SH-SY5Y (cell line): ENCODE measurements around the gene CDKL4.

Source experiments
- GATA2 ChIP-seq: IDR thresholded peaks from 2 replicates; pipeline ENCODE4 v1.6.1; 2011; ENCODE audit warnings: mild to moderate bottlenecking, low read depth, low read length
- GATA3 ChIP-seq: IDR thresholded peaks from 2 replicates; pipeline ENCODE4 v1.6.1; 2011; ENCODE audit warnings: low read depth, mild to moderate bottlenecking, low read length, moderate library complexity

CDKL4 gene

GRCh38 chr2:39243469-39244123 is at the start of gene CDKL4:
TSS of gene CDKL4 (minus strand) at chr2:39243970.
- TF ChIP-seq GATA2 (no peak), GATA3 (no peak)

DNA sequence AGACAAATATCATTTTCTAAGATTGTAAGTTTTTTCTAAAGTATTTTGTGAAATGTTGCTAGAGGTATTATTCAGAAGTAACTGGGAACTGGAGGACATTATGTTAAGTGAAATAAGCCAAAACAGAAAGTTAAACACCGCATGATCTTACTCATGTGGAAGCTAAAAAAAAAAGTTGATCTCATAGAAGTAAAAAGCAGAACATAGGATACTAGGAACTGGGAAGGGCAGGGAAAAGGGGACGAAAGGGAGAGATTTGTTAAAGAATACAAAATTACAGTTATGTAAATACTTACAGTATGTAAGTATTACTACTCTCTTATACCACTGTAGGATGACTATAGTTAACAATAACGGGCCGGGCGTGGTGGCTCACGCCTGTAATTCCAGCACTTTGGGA is 46.7 kb upstream of the CDKL4 start:
- TF ChIP-seq GATA3: no peak
- TF ChIP-seq GATA2: no peak

DNA sequence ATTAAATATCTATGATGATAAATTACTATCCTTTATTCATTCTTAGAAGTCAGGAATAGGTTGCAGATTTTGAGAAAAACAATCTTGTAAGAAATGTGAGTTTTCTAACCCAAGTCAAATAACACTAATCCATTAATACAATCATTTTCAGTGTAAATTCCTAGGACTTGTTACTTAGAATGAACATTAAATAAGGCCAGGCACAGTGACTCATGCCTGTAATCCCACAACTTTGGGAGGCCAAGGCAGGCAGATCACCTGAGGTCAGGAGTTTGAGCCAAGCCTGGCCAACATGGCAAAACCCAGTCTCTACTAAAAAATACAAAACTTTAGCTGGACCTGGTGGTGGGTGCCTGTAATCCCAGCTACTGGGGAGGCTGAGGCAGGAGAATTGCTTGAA is 45.8 kb upstream of the CDKL4 start:
- TF ChIP-seq GATA2 (no peak), GATA3 (no peak)

DNA sequence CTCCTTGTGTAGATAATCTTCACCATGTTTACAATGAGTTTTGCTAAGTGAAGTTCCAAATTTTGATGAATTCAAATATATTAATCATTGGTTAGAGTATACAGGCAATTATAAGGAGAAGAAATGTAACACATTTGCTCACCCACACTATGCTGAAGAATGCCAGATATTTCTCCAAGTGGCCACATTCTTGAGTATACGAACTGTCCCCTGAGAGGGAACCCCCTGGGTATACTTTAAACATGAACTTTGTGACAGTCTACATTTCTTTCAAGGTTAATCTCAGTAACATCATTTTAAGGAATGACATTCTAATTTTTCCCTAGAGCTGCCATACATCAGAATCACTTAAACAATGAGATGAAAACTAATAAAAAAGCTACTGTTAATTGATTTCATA is 39.8 kb upstream of the CDKL4 start:
- TF ChIP-seq GATA2 (no peak), GATA3 (no peak)

- TF ChIP-seq GATA3: no peak
- no peak for TF ChIP-seq GATA2
Observed at GRCh38 chr2:39281391-39281790, 37.6 kb upstream of the CDKL4 start.

- TF ChIP-seq GATA2 (no peak), GATA3 (no peak)
Observed at GRCh38 chr2:39275016-39275415, 31.2 kb upstream of the CDKL4 start.

- no peak for TF ChIP-seq GATA3
- no peak for TF ChIP-seq GATA2
Observed at GRCh38 chr2:39269941-39270340, 26.2 kb upstream of the CDKL4 start.

DNA sequence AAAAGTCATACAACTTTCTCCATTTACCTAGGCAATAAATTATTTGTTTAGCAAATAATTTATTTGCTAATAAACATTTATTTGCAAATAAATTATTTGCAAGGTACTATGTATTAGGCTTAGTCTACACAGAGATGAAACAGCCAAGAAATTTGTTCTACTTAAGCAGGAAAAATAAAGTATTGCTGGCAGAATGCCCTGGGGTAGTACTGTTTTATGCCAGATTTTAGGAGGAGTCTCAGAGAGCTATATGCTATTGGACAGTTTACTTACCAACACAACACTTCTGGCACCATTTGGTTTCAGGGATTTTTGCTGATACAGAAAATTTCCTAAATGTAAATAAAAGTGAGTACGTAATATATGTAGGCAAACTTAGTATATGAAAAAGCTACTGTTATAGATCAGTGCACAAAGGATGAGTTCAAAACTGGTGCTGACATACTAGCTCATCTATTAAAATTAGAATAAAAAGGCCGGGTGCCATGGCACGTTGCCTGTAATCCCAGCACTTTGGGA is 23.2 kb upstream of the CDKL4 start:
- TF ChIP-seq GATA3 (no peak), GATA2 (no peak)

GRCh38 chr2:39266139-39266805 is 22.5 kb upstream of the CDKL4 start:
- TF ChIP-seq GATA3 (no peak), GATA2 (no peak)

DNA sequence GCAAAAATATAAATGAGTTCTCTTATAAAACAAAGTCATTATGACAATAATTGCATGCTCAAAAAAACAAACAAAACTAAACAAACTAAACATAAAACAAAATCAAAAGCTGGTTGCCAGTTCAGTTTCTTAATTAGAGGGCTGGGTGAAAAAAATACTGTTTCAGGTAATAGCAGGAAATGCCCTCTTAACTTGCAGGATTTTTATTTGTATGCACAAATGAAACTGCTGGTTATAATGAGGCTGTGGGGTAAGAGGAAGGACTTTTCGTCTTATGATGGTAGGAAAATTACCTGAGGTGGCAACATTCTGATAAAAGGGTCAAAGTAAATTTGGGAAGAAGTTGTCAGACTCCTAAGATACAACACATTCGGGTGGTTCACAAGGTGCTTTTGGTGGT is 21.5 kb upstream of the CDKL4 start:
- TF ChIP-seq GATA3: no peak
- TF ChIP-seq GATA2: no peak

DNA sequence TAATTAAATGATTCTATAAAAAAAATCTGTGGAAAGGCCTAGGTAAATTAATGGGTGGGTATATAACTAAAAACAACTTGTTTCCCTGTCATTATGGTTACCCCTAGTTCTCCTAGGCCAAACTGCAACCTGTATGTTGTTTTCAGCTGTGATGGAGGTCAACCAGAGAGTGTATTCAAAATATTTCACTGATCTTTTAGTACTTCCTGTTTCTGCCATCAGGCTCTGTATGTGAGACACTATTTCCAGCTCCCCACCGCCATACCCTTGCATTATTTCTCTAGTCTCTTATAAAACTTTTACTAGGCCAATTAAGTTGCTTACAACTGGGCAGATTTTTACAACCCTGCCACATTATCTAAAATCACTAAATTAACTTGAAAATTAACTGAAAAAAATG is 21.0 kb upstream of the CDKL4 start:
- no peak for TF ChIP-seq GATA3
- TF ChIP-seq GATA2: no peak

DNA sequence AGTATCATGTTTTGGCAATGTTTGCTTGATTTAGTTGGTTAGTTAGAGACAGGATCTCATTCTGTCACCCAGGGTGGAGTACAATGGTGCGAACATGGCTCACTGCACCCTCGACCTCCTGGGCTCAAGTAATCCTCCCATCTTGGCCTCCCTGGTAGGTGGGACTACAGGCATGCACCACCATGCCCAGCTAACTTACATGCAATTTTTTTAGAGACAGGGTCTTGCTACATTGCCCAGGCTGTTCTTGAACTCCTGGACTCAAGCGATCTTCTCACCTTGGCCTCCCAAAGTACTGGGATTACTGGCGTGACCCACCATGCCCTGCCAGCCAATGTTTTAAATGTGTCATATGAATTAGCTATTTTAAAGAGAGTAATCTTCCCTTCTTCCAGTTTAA is 16.3 kb upstream of the CDKL4 start:
- TF ChIP-seq GATA2: no peak
- no peak for TF ChIP-seq GATA3

- TF ChIP-seq GATA3: no peak
Observed at GRCh38 chr2:39256040-39256439, 12.3 kb upstream of the CDKL4 start.

GRCh38 chr2:39252888-39253518 is 9.2 kb upstream of the CDKL4 start:
- TF ChIP-seq GATA3: no peak
- TF ChIP-seq GATA2: no peak

GRCh38 chr2:39247512-39248043 is 3.8 kb upstream of the CDKL4 start:
- no peak for TF ChIP-seq GATA3
- TF ChIP-seq GATA2: no peak
